H1 (cell line): ENCODE data around the gene NLRC3.

Source experiments
- BCL11A ChIP-seq, 2 experiments: IDR thresholded peaks; one replicate each; pipeline ENCODE4 v1.6.1; 2011; ENCODE audit warnings: low read depth in 2 of 2, low read length in 2 of 2, mild to moderate bottlenecking in 2 of 2
- GTF2F1 ChIP-seq: IDR thresholded peaks from 2 replicates; pipeline ENCODE4 v1.6.1; 2012; ENCODE audit warnings: low read depth, low read length, improper control_type of control experiment, borderline replicate concordance
- JUN ChIP-seq: IDR thresholded peaks from 2 replicates; pipeline ENCODE4 v1.6.1; 2011; ENCODE audit warnings: low read depth, mild to moderate bottlenecking, improper control_type of control experiment, low read length
- TF ChIP-seq, protein P1 (sequence below), 3 experiments: IDR thresholded peaks; 1 replicate in 2 of 3; 2 replicates in 1 of 3; pipeline versions ENCODE4 v1.5.1 to v1.6.1; 2011; ENCODE audit warnings: low read length in 3 of 3, mild to moderate bottlenecking in 3 of 3, inconsistent platforms in 2 of 3, low read depth in 1 of 3, moderate library complexity in 1 of 3; ENCODE audit not compliant: insufficient read depth in 1 of 3; ENCODE audit errors: control extremely low read depth in 1 of 3

DNA sequence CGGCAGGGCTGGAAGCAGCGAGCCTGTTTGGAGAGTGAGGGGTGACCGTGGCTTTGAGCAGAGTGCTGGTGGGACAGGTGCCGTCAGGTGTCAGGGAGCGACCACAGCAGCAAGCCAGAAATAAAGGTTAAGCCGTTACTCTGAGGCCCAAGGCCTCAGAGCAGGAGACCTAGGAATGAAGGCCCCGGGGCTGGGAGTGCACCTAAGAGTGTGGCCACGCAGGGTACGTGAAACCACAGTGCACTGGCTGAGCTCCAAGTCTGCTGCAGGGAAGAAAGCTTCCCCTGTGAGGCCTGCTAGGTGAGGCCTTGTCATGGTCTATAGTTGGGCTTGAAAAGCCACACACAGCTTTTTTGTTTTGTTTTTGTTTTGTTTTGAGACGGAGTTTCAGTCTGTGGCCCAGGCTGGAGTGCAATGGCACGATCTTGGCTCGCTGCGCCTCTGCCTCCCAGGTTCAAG is 67.7 kb downstream of the NLRC3 start:
- TF ChIP-seq BCL11A (IDR thresholded peaks at IDR 0.05; ENCODE audit: low read depth in 2 of 2, low read length in 2 of 2) = no peak
- TF ChIP-seq GTF2F1 = no peak
- TF ChIP-seq, protein P1, sequence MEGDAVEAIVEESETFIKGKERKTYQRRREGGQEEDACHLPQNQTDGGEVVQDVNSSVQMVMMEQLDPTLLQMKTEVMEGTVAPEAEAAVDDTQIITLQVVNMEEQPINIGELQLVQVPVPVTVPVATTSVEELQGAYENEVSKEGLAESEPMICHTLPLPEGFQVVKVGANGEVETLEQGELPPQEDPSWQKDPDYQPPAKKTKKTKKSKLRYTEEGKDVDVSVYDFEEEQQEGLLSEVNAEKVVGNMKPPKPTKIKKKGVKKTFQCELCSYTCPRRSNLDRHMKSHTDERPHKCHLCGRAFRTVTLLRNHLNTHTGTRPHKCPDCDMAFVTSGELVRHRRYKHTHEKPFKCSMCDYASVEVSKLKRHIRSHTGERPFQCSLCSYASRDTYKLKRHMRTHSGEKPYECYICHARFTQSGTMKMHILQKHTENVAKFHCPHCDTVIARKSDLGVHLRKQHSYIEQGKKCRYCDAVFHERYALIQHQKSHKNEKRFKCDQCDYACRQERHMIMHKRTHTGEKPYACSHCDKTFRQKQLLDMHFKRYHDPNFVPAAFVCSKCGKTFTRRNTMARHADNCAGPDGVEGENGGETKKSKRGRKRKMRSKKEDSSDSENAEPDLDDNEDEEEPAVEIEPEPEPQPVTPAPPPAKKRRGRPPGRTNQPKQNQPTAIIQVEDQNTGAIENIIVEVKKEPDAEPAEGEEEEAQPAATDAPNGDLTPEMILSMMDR (IDR thresholded peaks at IDR 0.05; ENCODE audit: control extremely low read depth in 1 of 3, insufficient read depth in 1 of 3, low read depth in 1 of 3, low read length in 3 of 3) = no peak
- no peak for TF ChIP-seq JUN
